ENCODE measurements around the gene KCNAB2. TPM values are rescaled to one million over a fixed set of nuclear protein-coding genes. Genes with fewer than 3 reads are reported as not detected.

Gene KCNAB2
- total RNA-seq, 2 donors from 2014 or later = 4.7 to 6.4 TPM

- Histone ChIP-seq H3K4me1 (no peaks in the 10 kb centered on the region), H3K27ac (no peak overlapping the region), H3K4me3 (no peak overlapping the region), H3K9ac (ENCODE audit: low read depth in 2 of 2, low read length in 2 of 2) (no peak overlapping the region), H3K9me3 (no peaks in the 10 kb centered on the region), H3K27me3 (no peaks in the 10 kb centered on the region), H3K36me3 (no peaks in the 10 kb centered on the region)
- intact Hi-C loops (cut with DNase I) = no loop called here
- no peak for DNase-seq
- no peak for TF ChIP-seq CTCF (IDR thresholded peaks at IDR 0.05)
Measured at GRCh38 chr1:6121021-6121421, 75.3 kb downstream of the KCNAB2 start.

- TF ChIP-seq CTCF (IDR thresholded peaks at IDR 0.05) = no peak
- H3K27me3 ChIP-seq = no peaks in the 10 kb centered on the region
- no peaks in the 10 kb centered on the region for H3K36me3 ChIP-seq
- intact Hi-C loops (cut with DNase I) = no loop called here
- no peak overlapping the region for H3K9ac ChIP-seq (ENCODE audit: low read depth in 2 of 2, low read length in 2 of 2)
- no peaks in the 10 kb centered on the region for H3K4me1 ChIP-seq
- no peak for DNase-seq
- no peak overlapping the region for H3K4me3 ChIP-seq
- H3K27ac ChIP-seq = no peak overlapping the region
- H3K9me3 ChIP-seq = no peaks in the 10 kb centered on the region
Measured at GRCh38 chr1:6121651-6122370, 76.1 kb downstream of the KCNAB2 start.

GRCh38 chr1:6123083-6123482, 77.4 kb downstream of the KCNAB2 start:
- no peak for DNase-seq
- H3K9ac ChIP-seq (ENCODE audit: low read depth in 2 of 2, low read length in 2 of 2) = no peak overlapping the region
- intact Hi-C loops (cut with DNase I) = no loop called here

GRCh38 chr1:6123816-6124215, 78.1 kb downstream of the KCNAB2 start:
- no peak for TF ChIP-seq CTCF (IDR thresholded peaks at IDR 0.05)
- Histone ChIP-seq H3K9me3 (no peaks in the 10 kb centered on the region), H3K4me3 (no peak overlapping the region), H3K36me3 (no peaks in the 10 kb centered on the region), H3K27me3 (no peaks in the 10 kb centered on the region), H3K4me1 (no peaks in the 10 kb centered on the region), H3K9ac (ENCODE audit: low read depth in 2 of 2, low read length in 2 of 2) (no peak overlapping the region), H3K27ac (no peak overlapping the region)
- no peak for DNase-seq
- intact Hi-C loops (cut with DNase I) = no loop called here

More at GRCh38 chr1:6123083-6123482, 77.4 kb downstream of the KCNAB2 start:
- no peak overlapping the region for H3K27ac ChIP-seq
- H3K4me3 ChIP-seq = no peak overlapping the region
- H3K4me1 ChIP-seq = no peaks in the 10 kb centered on the region
- TF ChIP-seq CTCF (IDR thresholded peaks at IDR 0.05) = no peak
- H3K27me3 ChIP-seq = no peaks in the 10 kb centered on the region
- no peaks in the 10 kb centered on the region for H3K9me3 ChIP-seq
- H3K36me3 ChIP-seq = no peaks in the 10 kb centered on the region

- Histone ChIP-seq H3K27ac (no peak overlapping the region), H3K4me1 (no peaks in the 10 kb centered on the region), H3K36me3 (no peaks in the 10 kb centered on the region), H3K27me3 (no peaks in the 10 kb centered on the region), H3K9me3 (no peaks in the 10 kb centered on the region), H3K9ac (ENCODE audit: low read depth in 2 of 2, low read length in 2 of 2) (no peak overlapping the region), H3K4me3 (no peak overlapping the region)
- intact Hi-C loops (cut with DNase I) = no loop called here
- DNase-seq = no peak
- TF ChIP-seq CTCF (IDR thresholded peaks at IDR 0.05) = no peak
Measured at GRCh38 chr1:6124341-6124740, 78.7 kb downstream of the KCNAB2 start.
